Fibroblast of lung (primary cell): Measurements from ENCODE around the gene HIF1AN. TPM values are rescaled to one million over a fixed set of nuclear protein-coding genes. Genes with fewer than 3 reads are reported as not detected.
"Not testable (repeated sequence)": the region's sequence is repeated elsewhere in the genome, so short reads cannot be mapped to it uniquely, and the experiment has no call there.

ENCODE experiments used
- DNase-seq, 2 donors: peaks; one replicate each; pipeline versions ENCODE4 v3.0.0 to v3.0.0-alpha.2; 2010; ENCODE audit warnings: low read depth in 2 of 2
- H2AFZ ChIP-seq: 2 replicates; pipeline ENCODE4 v1.5.1; 2012; ENCODE audit warnings: low read length, control low read depth, inconsistent platforms
- H3K27ac ChIP-seq: 2 replicates; pipeline ENCODE4 v1.5.1; 2011; ENCODE audit warnings: low read length, control low read depth; ENCODE audit not compliant: insufficient read depth
- H3K27me3 ChIP-seq: 2 replicates; pipeline ENCODE4 v1.5.1; 2011; ENCODE audit warnings: mild to moderate bottlenecking, low read length; ENCODE audit not compliant: control insufficient read depth, insufficient read depth
- H3K36me3 ChIP-seq: 2 replicates; pipeline ENCODE4 v1.5.1; 2011; ENCODE audit warnings: low read length; ENCODE audit not compliant: control insufficient read depth, insufficient read depth
- H3K4me1 ChIP-seq: 2 replicates; pipeline ENCODE4 v1.5.1; 2011; ENCODE audit warnings: low read length; ENCODE audit not compliant: control insufficient read depth, insufficient read depth; ENCODE audit errors: extremely low read depth
- H3K4me2 ChIP-seq: 2 replicates; pipeline ENCODE4 v1.5.1; 2011; ENCODE audit warnings: low read length, control low read depth; ENCODE audit not compliant: insufficient read depth; ENCODE audit errors: extremely low read depth
- H3K4me3 ChIP-seq, 4 experiments: fragments of 200-600 bp in 1 of 4; sonication (generic) in 1 of 4; replicated peaks in 1 of 4; 2 replicates each; pipeline ENCODE4 v1.5.1; 2011 to 2016; ENCODE audit warnings: low read length in 4 of 4, low read depth in 3 of 4, mild to moderate bottlenecking in 3 of 4, control low read depth in 2 of 4, inconsistent platforms in 1 of 4, mixed read lengths in 1 of 4; ENCODE audit not compliant: insufficient read depth in 1 of 4; ENCODE audit errors: control extremely low read depth in 1 of 4
- H3K79me2 ChIP-seq: 2 replicates; pipeline ENCODE4 v1.5.1; 2012; ENCODE audit warnings: mild to moderate bottlenecking, low read length, inconsistent platforms; ENCODE audit not compliant: control insufficient read depth, insufficient read depth
- H3K9ac ChIP-seq: 2 replicates; pipeline ENCODE4 v1.5.1; 2011; ENCODE audit warnings: mild to moderate bottlenecking, low read length, control low read depth; ENCODE audit not compliant: insufficient read depth
- H3K9me3 ChIP-seq: 2 replicates; pipeline ENCODE4 v1.5.1; 2012; ENCODE audit warnings: low read depth, low read length; ENCODE audit not compliant: control insufficient read depth, insufficient read depth
- H4K20me1 ChIP-seq: 2 replicates; pipeline ENCODE4 v1.5.1; 2011; ENCODE audit warnings: low read length; ENCODE audit not compliant: control insufficient read depth, insufficient read depth; ENCODE audit errors: extremely low read depth
- EZH2 ChIP-seq: IDR thresholded peaks from 2 replicates; pipeline ENCODE4 v1.5.1; 2012; ENCODE audit warnings: low read length, control low read depth, mild to moderate bottlenecking; ENCODE audit errors: missing control alignments
- polyA plus RNA-seq, 2 donors: library from polyadenylated mRNA; depleted of rRNA in 1 of 2; stranded (reverse) in 1 of 2; unstranded in 1 of 2; fragments of >200 nt; gene quantifications; 2 replicates each; pipeline ENCODE4 v1.2.1, GENCODE V29; 2011 to 2012; ENCODE audit warnings: missing spikeins in 1 of 2
- total RNA-seq: library from RNA; depleted of rRNA; stranded (reverse); fragments of >200 nt; gene quantifications from 2 replicates; pipeline ENCODE4 v1.2.1, GENCODE V29; 2014
- TF ChIP-seq, protein P1 (sequence below), 2 donors: IDR thresholded peaks in 1 of 2; conservative IDR thresholded peaks in 1 of 2; 1 replicate in 1 of 2; 2 replicates in 1 of 2; pipeline ENCODE4 v1.5.1; 2011 to 2012; ENCODE audit warnings: low read length in 2 of 2, control low read depth in 1 of 2, inconsistent platforms in 1 of 2, low read depth in 1 of 2, mild to moderate bottlenecking in 1 of 2

HIF1AN gene
- total and polyA plus RNA-seq, 2 donors (not counting 1 experiment from before 2014, with no cell fraction given) = 14.2 to 26.6 TPM

DNA sequence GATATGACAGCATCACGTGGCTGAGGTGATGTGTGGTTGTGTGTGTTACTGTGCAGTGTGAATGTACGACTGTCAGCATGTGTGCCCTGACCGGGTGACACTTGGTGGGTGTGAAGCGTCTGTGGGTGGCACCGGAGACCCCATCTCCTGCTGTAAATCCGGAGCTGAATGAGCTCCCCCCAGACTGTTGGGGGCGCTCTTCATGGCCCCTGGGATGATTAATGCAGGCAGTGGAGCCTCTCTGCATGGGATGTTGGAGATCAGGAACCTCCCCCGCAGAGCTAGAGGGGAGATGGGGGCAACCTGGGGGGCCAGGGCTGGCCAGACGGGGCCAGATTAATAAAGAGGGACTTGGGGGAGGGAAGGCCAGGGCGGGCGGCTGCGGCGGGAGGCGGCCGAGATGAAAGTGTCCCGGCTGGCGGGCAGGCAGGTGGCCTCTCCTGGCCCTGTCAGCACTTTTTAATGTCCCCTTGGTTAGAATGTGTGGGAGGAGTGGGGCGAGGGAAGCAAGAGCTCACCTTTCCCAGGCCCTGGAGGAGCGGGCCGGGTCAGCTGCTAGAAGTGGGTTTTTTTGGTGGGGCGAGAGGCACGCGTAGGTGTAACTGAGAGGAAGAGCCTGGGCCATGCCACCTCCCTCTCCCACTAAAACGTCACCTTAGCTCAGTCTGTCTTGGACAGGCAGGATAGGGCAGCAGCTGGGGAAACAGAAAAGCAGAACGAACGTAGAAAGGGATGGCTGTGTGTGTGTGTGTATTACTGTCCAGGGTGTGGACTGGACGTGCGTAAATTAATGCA, 34.1 kb downstream of the HIF1AN start:
- no peak for DNase-seq
- H3K36me3 ChIP-seq = no peaks in the 10 kb centered on the region
- H3K4me3 ChIP-seq = no peak overlapping the region
- H4K20me1 ChIP-seq = no peaks in the 10 kb centered on the region
- H3K27me3 ChIP-seq = peaks cover 40% of the 10 kb centered on the region
- no peaks in the 10 kb centered on the region for H3K79me2 ChIP-seq
- no peak overlapping the region for H3K9ac ChIP-seq
- no peak overlapping the region for H3K4me2 ChIP-seq
- TF ChIP-seq, protein P1, sequence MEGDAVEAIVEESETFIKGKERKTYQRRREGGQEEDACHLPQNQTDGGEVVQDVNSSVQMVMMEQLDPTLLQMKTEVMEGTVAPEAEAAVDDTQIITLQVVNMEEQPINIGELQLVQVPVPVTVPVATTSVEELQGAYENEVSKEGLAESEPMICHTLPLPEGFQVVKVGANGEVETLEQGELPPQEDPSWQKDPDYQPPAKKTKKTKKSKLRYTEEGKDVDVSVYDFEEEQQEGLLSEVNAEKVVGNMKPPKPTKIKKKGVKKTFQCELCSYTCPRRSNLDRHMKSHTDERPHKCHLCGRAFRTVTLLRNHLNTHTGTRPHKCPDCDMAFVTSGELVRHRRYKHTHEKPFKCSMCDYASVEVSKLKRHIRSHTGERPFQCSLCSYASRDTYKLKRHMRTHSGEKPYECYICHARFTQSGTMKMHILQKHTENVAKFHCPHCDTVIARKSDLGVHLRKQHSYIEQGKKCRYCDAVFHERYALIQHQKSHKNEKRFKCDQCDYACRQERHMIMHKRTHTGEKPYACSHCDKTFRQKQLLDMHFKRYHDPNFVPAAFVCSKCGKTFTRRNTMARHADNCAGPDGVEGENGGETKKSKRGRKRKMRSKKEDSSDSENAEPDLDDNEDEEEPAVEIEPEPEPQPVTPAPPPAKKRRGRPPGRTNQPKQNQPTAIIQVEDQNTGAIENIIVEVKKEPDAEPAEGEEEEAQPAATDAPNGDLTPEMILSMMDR (conservative IDR thresholded peaks at IDR 0.05 in 1 of 2, IDR thresholded peaks at IDR 0.05 in 1 of 2; ENCODE audit: low read depth in 1 of 2, low read length in 2 of 2) = no peak
- TF ChIP-seq EZH2 = no peak
- no peak overlapping the region for H2AFZ ChIP-seq
- no peaks in the 10 kb centered on the region for H3K9me3 ChIP-seq
- H3K4me1 ChIP-seq = no peaks in the 10 kb centered on the region
- H3K27ac ChIP-seq = no peak overlapping the region

DNA sequence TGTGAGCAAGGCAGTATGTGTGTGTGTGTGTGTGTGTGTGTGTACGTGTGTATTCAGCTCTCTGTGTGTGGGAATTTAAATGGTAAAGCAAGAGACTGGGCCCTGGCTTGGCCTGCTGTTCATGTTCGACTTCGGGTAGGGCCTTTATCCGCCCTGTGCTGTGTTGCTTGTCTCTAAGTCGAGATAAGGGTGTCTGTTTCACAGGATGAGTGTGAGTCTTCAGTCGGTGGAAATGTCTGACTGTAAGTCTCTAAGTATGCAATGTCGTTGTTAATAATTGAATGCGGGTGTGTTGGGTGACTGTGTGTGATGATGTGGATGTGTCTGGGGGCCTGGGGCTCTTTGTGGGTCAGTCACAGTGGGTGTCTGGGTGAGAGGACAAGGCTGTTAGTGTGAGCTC, 34.8 kb downstream of the HIF1AN start:
- Histone ChIP-seq H4K20me1 (no peaks in the 10 kb centered on the region), H3K9me3 (no peaks in the 10 kb centered on the region), H3K4me1 (no peaks in the 10 kb centered on the region), H3K27me3 (peaks cover 37% of the 10 kb centered on the region), H2AFZ (no peak overlapping the region), H3K4me3 (no peak overlapping the region), H3K79me2 (no peaks in the 10 kb centered on the region), H3K4me2 (no peak overlapping the region), H3K36me3 (no peaks in the 10 kb centered on the region), H3K27ac (no peak overlapping the region), H3K9ac (no peak overlapping the region)
- no peak for DNase-seq
- TF ChIP-seq, protein P1 (conservative IDR thresholded peaks at IDR 0.05 in 1 of 2, IDR thresholded peaks at IDR 0.05 in 1 of 2; ENCODE audit: low read depth in 1 of 2, low read length in 2 of 2) = no peak
- TF ChIP-seq EZH2 = no peak

DNA sequence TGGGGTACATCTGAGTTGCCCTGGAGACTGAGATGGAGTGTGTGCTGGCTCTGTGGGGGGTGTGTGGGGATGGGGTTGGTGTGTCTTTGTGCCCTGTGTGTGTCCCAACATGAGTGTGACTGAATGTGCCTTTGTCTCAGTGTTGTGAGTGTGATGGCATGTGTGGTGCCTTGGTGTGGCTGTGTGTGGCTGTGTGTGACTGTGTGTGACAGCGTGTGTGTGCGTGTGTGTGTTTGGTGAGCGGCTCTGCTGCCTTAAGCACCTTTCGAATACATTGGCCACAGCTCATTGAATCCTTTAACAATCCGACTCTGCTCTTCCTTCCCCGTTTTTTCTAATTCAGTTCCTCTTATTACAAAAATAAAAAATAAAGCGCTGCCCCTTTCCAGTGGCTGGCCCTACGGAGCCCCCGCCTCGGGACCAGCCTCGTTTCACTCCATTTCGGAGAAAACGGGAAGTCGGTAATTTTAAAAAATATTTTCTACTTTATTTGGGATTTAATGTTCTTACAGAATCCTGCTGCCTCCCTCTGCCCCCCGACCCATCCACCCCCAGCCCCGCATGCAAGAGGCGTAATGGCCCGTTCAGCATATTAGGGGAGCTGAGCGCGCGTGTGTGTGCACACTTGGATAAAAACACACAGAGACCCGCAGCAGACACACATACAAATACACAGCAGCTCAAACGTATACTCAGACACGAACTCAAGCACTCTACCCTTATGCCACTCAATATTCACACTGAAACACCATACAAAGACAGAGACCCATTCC, 35.5 kb downstream of the HIF1AN start:
- H2AFZ ChIP-seq = no peak overlapping the region
- no peak overlapping the region for H3K27ac ChIP-seq
- H4K20me1 ChIP-seq = no peaks in the 10 kb centered on the region
- H3K36me3 ChIP-seq = no peaks in the 10 kb centered on the region
- no peak for DNase-seq
- no peaks in the 10 kb centered on the region for H3K9me3 ChIP-seq
- no peaks in the 10 kb centered on the region for H3K79me2 ChIP-seq
- TF ChIP-seq, protein P1 (conservative IDR thresholded peaks at IDR 0.05 in 1 of 2, IDR thresholded peaks at IDR 0.05 in 1 of 2; ENCODE audit: low read depth in 1 of 2, low read length in 2 of 2) = no peak
- TF ChIP-seq EZH2 = no peak
- no peak overlapping the region for H3K4me3 ChIP-seq
- peaks cover 37% of the 10 kb centered on the region for H3K27me3 ChIP-seq
- H3K9ac ChIP-seq = no peak overlapping the region
- no peak overlapping the region for H3K4me2 ChIP-seq
- H3K4me1 ChIP-seq = no peaks in the 10 kb centered on the region

DNA sequence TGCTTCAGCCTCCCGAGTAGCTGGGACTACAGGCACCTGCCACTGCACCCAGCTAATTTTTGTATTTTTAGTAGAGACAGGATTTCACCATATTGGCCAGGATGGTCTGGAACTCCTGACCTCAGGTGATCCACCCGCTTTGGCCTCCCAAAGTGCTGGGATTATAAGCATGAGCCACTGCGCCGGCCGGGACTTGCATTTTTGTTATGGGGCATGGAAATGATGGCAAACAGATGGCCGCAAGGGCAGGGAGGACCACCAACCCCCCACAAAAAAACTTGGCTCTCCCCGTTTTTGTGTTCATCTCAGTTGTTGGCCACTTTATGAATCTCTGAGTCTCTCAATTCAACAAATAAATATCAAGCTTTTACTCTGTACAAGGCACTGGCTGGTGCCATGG, 39.4 kb downstream of the HIF1AN start:
- H3K4me3 ChIP-seq, H2AFZ ChIP-seq, H3K4me1 ChIP-seq, H3K36me3 ChIP-seq, H4K20me1 ChIP-seq, H3K9ac ChIP-seq, H3K27ac ChIP-seq, DNase-seq, H3K4me2 ChIP-seq, H3K9me3 ChIP-seq, H3K79me2 ChIP-seq: not testable (repeated sequence)
- peaks cover 21% of the 10 kb centered on the region for H3K27me3 ChIP-seq
